WTC11 (cell line): ENCODE measurements around the gene ATXN7. TPM values are rescaled to one million over a fixed set of nuclear protein-coding genes. Genes with fewer than 3 reads are reported as not detected.

ENCODE experiments used
- ATAC-seq: fragments of 200-7000 bp; cut with Tn5 transposase; 2 replicates; pipeline ENCODE4 v1.10.0; 2021; ENCODE audit warnings: mild to moderate bottlenecking, moderate library complexity
- CTCF ChIA-PET: fragments of 300-600 bp; sonication (Branson Sonifier 250); formaldehyde crosslinking; loops from one replicate; lab custom pipeline; 2021; ENCODE audit warnings: antibody characterized with exemption; lab: Charles Lee
- POLR2A ChIA-PET: fragments of 350-600 bp; sonication (Branson Sonifier 250); formaldehyde crosslinking; loops from one replicate; lab custom pipeline; 2021; ENCODE audit warnings: antibody characterized with exemption; lab: Charles Lee
- DNase-seq: peaks from one replicate; pipeline ENCODE4 v3.0.0; 2021; ENCODE audit warnings: low spot score
- H3K27ac Mint-ChIP-seq: 2 replicates; pipeline ENCODE4 v1.8.0; 2021; ENCODE audit warnings: mixed read lengths
- H3K27me3 Mint-ChIP-seq: 2 replicates; pipeline ENCODE4 v1.8.0; 2021; ENCODE audit warnings: low read depth, mild to moderate bottlenecking, moderate library complexity, mixed read lengths
- H3K36me3 Mint-ChIP-seq: 2 replicates; pipeline ENCODE4 v1.8.0; 2021; ENCODE audit warnings: mixed read lengths
- H3K4me1 Mint-ChIP-seq: 2 replicates; pipeline ENCODE4 v1.8.0; 2022; ENCODE audit warnings: mixed read lengths
- H3K4me3 Mint-ChIP-seq: 2 replicates; pipeline ENCODE4 v1.8.0; 2021; ENCODE audit warnings: mild to moderate bottlenecking, moderate library complexity, mixed read lengths
- H3K9me3 Mint-ChIP-seq: 2 replicates; pipeline ENCODE4 v1.8.0; 2021; ENCODE audit warnings: mixed read lengths
- CBFB ChIP-seq: sonication (generic); formaldehyde crosslinking; IDR thresholded peaks from 2 replicates; pipeline ENCODE4 v1.8.1; 2022; ENCODE audit warnings: mild to moderate bottlenecking, low read depth, missing genetic modification reagents
- GABPB1 ChIP-seq: sonication (generic); formaldehyde crosslinking; IDR thresholded peaks from 2 replicates; pipeline ENCODE4 v1.8.1; 2023; ENCODE audit warnings: mild to moderate bottlenecking, missing genetic modification reagents
- GTF2I ChIP-seq: fragments of 250-450 bp; sonication (Bioruptor Pico); conservative IDR thresholded peaks from 2 replicates; pipeline ENCODE4 v1.4.0; 2021; ENCODE audit warnings: mild to moderate bottlenecking
- IRF2 ChIP-seq: sonication (generic); formaldehyde crosslinking; IDR thresholded peaks from 2 replicates; pipeline ENCODE4 v1.8.0; 2022; ENCODE audit warnings: low read depth, missing genetic modification reagents, borderline replicate concordance
- KAT7 ChIP-seq: sonication (generic); formaldehyde crosslinking; IDR thresholded peaks from 2 replicates; pipeline ENCODE4 v1.8.1; 2023; ENCODE audit warnings: missing genetic modification reagents, mild to moderate bottlenecking, borderline replicate concordance
- NFYB ChIP-seq: sonication (generic); formaldehyde crosslinking; conservative IDR thresholded peaks from 2 replicates; pipeline ENCODE4 v1.8.0; 2022; ENCODE audit warnings: low read depth, missing genetic modification reagents
- RORB ChIP-seq: fragments of 250-450 bp; sonication (Bioruptor Pico); IDR thresholded peaks from 2 replicates; pipeline ENCODE4 v1.9.0; 2021; ENCODE audit warnings: mild to moderate bottlenecking
- SMAD4 ChIP-seq: sonication (generic); formaldehyde crosslinking; IDR thresholded peaks from 2 replicates; pipeline ENCODE4 v1.8.0; 2022; ENCODE audit warnings: mild to moderate bottlenecking, missing genetic modification reagents
- TP53 ChIP-seq: sonication (generic); formaldehyde crosslinking; IDR thresholded peaks from 2 replicates; pipeline ENCODE4 v1.8.1; 2023; ENCODE audit warnings: mild to moderate bottlenecking, missing genetic modification reagents
- ZNF121 ChIP-seq: sonication (generic); formaldehyde crosslinking; IDR thresholded peaks from 2 replicates; pipeline ENCODE4 v1.8.0; 2023; ENCODE audit warnings: missing genetic modification reagents
- ZNF219 ChIP-seq: sonication (generic); formaldehyde crosslinking; IDR thresholded peaks from 2 replicates; pipeline ENCODE4 v1.8.0; 2023; ENCODE audit warnings: missing genetic modification reagents, mild to moderate bottlenecking, borderline replicate concordance
- ZNF232 ChIP-seq: sonication (generic); formaldehyde crosslinking; IDR thresholded peaks from 2 replicates; pipeline ENCODE4 v1.8.0; 2022; ENCODE audit warnings: mild to moderate bottlenecking, missing genetic modification reagents
- ZNF263 ChIP-seq: sonication (generic); formaldehyde crosslinking; IDR thresholded peaks from 2 replicates; pipeline ENCODE4 v1.8.1; 2022; ENCODE audit warnings: low read depth, mild to moderate bottlenecking, moderate library complexity, missing genetic modification reagents
- ZNF396 ChIP-seq: fragments of 250-450 bp; sonication (Bioruptor Pico); IDR thresholded peaks from 2 replicates; pipeline ENCODE4 v1.8.0; 2021; ENCODE audit warnings: mild to moderate bottlenecking, moderate library complexity, borderline replicate concordance
- total RNA-seq: library from RNA; stranded (reverse); gene quantifications from 3 replicates; pipeline ENCODE4 v1.2.3, GENCODE V29; 2021
- TF ChIP-seq, protein P1 (sequence below): sonication (generic); formaldehyde crosslinking; IDR thresholded peaks from 2 replicates; pipeline ENCODE4 v1.8.0; 2022; ENCODE audit warnings: missing genetic modification reagents
- TF ChIP-seq, protein P2 (sequence below): sonication (generic); formaldehyde crosslinking; IDR thresholded peaks from 2 replicates; pipeline ENCODE4 v1.8.0; 2023; ENCODE audit warnings: missing genetic modification reagents, mild to moderate bottlenecking, borderline replicate concordance
- TF ChIP-seq, protein P3 (sequence below): sonication (generic); formaldehyde crosslinking; IDR thresholded peaks from 2 replicates; pipeline ENCODE4 v1.8.1; 2023; ENCODE audit warnings: mild to moderate bottlenecking, missing genetic modification reagents
- TF ChIP-seq, protein P4 (sequence below): fragments of 200-600 bp; IDR thresholded peaks from 2 replicates; pipeline ENCODE4 v1.8.0; 2022; ENCODE audit warnings: antibody characterized with exemption
- TF ChIP-seq, protein P5 (sequence below): sonication (generic); formaldehyde crosslinking; IDR thresholded peaks from 2 replicates; pipeline ENCODE4 v1.8.1; 2022; ENCODE audit warnings: low read depth, mild to moderate bottlenecking, moderate library complexity, missing genetic modification reagents, borderline replicate concordance

ATXN7 gene
- total RNA-seq, 1 experiment from 2014 or later: 11.7 TPM

DNA sequence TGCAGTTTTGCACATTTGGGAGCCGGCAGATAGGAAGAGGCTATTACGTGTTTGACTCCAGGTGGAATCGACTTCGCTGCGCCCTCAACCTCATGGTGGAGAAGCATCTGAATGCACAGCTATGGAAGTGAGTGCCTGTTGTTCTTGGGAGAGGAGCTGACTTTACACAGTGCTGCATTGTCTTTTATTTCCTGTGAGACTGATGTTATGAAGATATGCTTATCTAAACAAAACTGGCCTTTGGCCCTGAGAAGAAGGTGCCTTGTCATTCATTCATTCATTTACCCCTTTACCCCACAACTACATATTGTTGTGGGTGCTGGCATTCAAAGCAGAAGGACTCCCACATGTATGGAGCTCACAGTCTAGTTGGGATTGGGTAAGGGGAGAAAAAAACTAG is 127.1 kb downstream of the ATXN7 start (continued):
- TF ChIP-seq, protein P1, sequence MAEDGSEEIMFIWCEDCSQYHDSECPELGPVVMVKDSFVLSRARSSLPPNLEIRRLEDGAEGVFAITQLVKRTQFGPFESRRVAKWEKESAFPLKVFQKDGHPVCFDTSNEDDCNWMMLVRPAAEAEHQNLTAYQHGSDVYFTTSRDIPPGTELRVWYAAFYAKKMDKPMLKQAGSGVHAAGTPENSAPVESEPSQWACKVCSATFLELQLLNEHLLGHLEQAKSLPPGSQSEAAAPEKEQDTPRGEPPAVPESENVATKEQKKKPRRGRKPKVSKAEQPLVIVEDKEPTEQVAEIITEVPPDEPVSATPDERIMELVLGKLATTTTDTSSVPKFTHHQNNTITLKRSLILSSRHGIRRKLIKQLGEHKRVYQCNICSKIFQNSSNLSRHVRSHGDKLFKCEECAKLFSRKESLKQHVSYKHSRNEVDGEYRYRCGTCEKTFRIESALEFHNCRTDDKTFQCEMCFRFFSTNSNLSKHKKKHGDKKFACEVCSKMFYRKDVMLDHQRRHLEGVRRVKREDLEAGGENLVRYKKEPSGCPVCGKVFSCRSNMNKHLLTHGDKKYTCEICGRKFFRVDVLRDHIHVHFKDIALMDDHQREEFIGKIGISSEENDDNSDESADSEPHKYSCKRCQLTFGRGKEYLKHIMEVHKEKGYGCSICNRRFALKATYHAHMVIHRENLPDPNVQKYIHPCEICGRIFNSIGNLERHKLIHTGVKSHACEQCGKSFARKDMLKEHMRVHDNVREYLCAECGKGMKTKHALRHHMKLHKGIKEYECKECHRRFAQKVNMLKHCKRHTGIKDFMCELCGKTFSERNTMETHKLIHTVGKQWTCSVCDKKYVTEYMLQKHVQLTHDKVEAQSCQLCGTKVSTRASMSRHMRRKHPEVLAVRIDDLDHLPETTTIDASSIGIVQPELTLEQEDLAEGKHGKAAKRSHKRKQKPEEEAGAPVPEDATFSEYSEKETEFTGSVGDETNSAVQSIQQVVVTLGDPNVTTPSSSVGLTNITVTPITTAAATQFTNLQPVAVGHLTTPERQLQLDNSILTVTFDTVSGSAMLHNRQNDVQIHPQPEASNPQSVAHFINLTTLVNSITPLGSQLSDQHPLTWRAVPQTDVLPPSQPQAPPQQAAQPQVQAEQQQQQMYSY (CRISPR knock-in tag): no peak

DNA sequence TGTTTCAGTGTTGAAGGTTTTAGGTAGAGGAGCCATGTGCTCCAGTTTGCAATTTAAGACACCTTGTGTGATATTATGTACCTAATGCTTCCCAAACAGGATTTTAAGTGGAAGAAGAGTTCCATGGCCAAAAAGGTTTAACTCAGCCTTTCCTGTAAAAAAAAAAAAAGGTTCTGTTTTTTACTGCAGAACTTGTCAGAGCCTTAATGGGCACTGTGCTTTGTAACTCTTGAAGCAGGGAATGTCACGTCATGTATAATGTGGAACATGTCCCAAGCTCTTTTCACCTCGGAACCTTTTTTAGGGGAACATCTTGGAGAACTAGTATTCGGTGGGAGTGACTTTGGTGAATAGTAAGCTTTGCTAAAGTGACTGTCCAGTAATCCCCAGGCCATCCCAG is 128.0 kb downstream of the ATXN7 start:
- no peak overlapping the region for H3K27ac Mint-ChIP-seq
- DNase-seq (no peak), ATAC-seq (no peak)
- peaks cover 56% of the 10 kb centered on the region for H3K36me3 Mint-ChIP-seq
- no peak overlapping the region for H3K4me3 Mint-ChIP-seq
- H3K4me1 Mint-ChIP-seq: peaks cover 15% of the 10 kb centered on the region
- no peaks in the 10 kb centered on the region for H3K27me3 Mint-ChIP-seq
- ChIA-PET CTCF (interaction anchor here (6.0 kb wide), 1 partner anchor 30 kb away, joined by 36 read pairs; no protein-coding TSS in a partner anchor), POLR2A (interaction anchor here (0.6 kb wide), 1 partner anchor 147 kb away, joined by 3 read pairs; no protein-coding TSS in a partner anchor)
- TF ChIP-seq NFYB (CRISPR knock-in tag) (no peak), ZNF396 (CRISPR knock-in tag) (no peak), ZNF232 (no peak), IRF2 (CRISPR knock-in tag) (no peak), RORB (CRISPR knock-in tag) (no peak), KAT7 (CRISPR knock-in tag) (no peak), SMAD4 (CRISPR knock-in tag) (no peak), ZNF121 (CRISPR knock-in tag) (no peak), ZNF263 (CRISPR knock-in tag) (no peak), GABPB1 (CRISPR knock-in tag) (no peak), TP53 (CRISPR knock-in tag) (no peak), ZNF219 (CRISPR knock-in tag) (no peak), GTF2I (CRISPR knock-in tag) (no peak), CBFB (CRISPR knock-in tag) (no peak)
- TF ChIP-seq, protein P2, sequence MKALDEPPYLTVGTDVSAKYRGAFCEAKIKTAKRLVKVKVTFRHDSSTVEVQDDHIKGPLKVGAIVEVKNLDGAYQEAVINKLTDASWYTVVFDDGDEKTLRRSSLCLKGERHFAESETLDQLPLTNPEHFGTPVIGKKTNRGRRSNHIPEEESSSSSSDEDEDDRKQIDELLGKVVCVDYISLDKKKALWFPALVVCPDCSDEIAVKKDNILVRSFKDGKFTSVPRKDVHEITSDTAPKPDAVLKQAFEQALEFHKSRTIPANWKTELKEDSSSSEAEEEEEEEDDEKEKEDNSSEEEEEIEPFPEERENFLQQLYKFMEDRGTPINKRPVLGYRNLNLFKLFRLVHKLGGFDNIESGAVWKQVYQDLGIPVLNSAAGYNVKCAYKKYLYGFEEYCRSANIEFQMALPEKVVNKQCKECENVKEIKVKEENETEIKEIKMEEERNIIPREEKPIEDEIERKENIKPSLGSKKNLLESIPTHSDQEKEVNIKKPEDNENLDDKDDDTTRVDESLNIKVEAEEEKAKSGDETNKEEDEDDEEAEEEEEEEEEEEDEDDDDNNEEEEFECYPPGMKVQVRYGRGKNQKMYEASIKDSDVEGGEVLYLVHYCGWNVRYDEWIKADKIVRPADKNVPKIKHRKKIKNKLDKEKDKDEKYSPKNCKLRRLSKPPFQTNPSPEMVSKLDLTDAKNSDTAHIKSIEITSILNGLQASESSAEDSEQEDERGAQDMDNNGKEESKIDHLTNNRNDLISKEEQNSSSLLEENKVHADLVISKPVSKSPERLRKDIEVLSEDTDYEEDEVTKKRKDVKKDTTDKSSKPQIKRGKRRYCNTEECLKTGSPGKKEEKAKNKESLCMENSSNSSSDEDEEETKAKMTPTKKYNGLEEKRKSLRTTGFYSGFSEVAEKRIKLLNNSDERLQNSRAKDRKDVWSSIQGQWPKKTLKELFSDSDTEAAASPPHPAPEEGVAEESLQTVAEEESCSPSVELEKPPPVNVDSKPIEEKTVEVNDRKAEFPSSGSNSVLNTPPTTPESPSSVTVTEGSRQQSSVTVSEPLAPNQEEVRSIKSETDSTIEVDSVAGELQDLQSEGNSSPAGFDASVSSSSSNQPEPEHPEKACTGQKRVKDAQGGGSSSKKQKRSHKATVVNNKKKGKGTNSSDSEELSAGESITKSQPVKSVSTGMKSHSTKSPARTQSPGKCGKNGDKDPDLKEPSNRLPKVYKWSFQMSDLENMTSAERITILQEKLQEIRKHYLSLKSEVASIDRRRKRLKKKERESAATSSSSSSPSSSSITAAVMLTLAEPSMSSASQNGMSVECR (CRISPR knock-in tag): no peak
- TF ChIP-seq, protein P3, sequence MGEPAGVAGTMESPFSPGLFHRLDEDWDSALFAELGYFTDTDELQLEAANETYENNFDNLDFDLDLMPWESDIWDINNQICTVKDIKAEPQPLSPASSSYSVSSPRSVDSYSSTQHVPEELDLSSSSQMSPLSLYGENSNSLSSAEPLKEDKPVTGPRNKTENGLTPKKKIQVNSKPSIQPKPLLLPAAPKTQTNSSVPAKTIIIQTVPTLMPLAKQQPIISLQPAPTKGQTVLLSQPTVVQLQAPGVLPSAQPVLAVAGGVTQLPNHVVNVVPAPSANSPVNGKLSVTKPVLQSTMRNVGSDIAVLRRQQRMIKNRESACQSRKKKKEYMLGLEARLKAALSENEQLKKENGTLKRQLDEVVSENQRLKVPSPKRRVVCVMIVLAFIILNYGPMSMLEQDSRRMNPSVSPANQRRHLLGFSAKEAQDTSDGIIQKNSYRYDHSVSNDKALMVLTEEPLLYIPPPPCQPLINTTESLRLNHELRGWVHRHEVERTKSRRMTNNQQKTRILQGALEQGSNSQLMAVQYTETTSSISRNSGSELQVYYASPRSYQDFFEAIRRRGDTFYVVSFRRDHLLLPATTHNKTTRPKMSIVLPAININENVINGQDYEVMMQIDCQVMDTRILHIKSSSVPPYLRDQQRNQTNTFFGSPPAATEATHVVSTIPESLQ: no peak
- TF ChIP-seq, protein P4, sequence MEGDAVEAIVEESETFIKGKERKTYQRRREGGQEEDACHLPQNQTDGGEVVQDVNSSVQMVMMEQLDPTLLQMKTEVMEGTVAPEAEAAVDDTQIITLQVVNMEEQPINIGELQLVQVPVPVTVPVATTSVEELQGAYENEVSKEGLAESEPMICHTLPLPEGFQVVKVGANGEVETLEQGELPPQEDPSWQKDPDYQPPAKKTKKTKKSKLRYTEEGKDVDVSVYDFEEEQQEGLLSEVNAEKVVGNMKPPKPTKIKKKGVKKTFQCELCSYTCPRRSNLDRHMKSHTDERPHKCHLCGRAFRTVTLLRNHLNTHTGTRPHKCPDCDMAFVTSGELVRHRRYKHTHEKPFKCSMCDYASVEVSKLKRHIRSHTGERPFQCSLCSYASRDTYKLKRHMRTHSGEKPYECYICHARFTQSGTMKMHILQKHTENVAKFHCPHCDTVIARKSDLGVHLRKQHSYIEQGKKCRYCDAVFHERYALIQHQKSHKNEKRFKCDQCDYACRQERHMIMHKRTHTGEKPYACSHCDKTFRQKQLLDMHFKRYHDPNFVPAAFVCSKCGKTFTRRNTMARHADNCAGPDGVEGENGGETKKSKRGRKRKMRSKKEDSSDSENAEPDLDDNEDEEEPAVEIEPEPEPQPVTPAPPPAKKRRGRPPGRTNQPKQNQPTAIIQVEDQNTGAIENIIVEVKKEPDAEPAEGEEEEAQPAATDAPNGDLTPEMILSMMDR: no peak
- TF ChIP-seq, protein P5, sequence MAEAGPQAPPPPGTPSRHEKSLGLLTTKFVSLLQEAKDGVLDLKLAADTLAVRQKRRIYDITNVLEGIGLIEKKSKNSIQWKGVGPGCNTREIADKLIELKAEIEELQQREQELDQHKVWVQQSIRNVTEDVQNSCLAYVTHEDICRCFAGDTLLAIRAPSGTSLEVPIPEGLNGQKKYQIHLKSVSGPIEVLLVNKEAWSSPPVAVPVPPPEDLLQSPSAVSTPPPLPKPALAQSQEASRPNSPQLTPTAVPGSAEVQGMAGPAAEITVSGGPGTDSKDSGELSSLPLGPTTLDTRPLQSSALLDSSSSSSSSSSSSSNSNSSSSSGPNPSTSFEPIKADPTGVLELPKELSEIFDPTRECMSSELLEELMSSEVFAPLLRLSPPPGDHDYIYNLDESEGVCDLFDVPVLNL (CRISPR knock-in tag): no peak
- no peaks in the 10 kb centered on the region for H3K9me3 Mint-ChIP-seq
